Measurements from ENCODE around the gene UBE2E2.

Gene UBE2E2

GRCh38 chr3:23640471-23641146 lies 437.5 kb downstream of the UBE2E2 start:
- no peak for DNase-seq

Data from left hindlimb (tissue), 1 donor.